HG02943 (cell line): ENCODE measurements around the gene SLC11A1.

Experiments
- ATAC-seq: cut with Tn5 transposase; IDR thresholded peaks from one replicate; pipeline ENCODE4 v1.9.1; 2021; ENCODE audit warnings: mild to moderate bottlenecking, low read depth, moderate library complexity; ENCODE audit not compliant: unreplicated experiment

The SLC11A1 gene

GRCh38 chr2:218402911-218403411, 20.9 kb downstream of the SLC11A1 start:
- no peak for ATAC-seq

- no peak for ATAC-seq
Measured at GRCh38 chr2:218403810-218404209, 21.7 kb downstream of the SLC11A1 start.

- no peak for ATAC-seq
Measured at GRCh38 chr2:218404351-218405085, 22.4 kb downstream of the SLC11A1 start.

GRCh38 chr2:218405086-218405745, 23.1 kb downstream of the SLC11A1 start:
- no peak for ATAC-seq

- ATAC-seq = peak; percentile 21
Measured at GRCh38 chr2:218405746-218406208, 23.7 kb downstream of the SLC11A1 start.

GRCh38 chr2:218406209-218406948, 24.3 kb downstream of the SLC11A1 start:
- ATAC-seq = peak; percentile 57

GRCh38 chr2:218406949-218407618, 25.0 kb downstream of the SLC11A1 start:
- ATAC-seq = no peak

GRCh38 chr2:218407717-218408116, 25.6 kb downstream of the SLC11A1 start:
- ATAC-seq = no peak

GRCh38 chr2:218418321-218418716, 36.2 kb downstream of the SLC11A1 start:
- ATAC-seq = no peak

- ATAC-seq = no peak
Measured at GRCh38 chr2:218418717-218419458, 36.8 kb downstream of the SLC11A1 start, which contains the start of gene VIL1. TSS of gene VIL1 (plus strand) at chr2:218419123. CDS start at chr2:218423779, 4,656 bp downstream.

GRCh38 chr2:218419630-218420216, 37.6 kb downstream of the SLC11A1 start:
- no peak for ATAC-seq

- ATAC-seq = no peak
Measured at GRCh38 chr2:218421027-218421426, 39.0 kb downstream of the SLC11A1 start.

GRCh38 chr2:218422403-218423086, 40.5 kb downstream of the SLC11A1 start:
- no peak for ATAC-seq

- no peak for ATAC-seq
Measured at GRCh38 chr2:218423584-218423983, 41.5 kb downstream of the SLC11A1 start.

GRCh38 chr2:218425531-218425930, 43.5 kb downstream of the SLC11A1 start:
- no peak for ATAC-seq

GRCh38 chr2:218427741-218428140, 45.7 kb downstream of the SLC11A1 start:
- no peak for ATAC-seq

GRCh38 chr2:218428846-218429558, 46.9 kb downstream of the SLC11A1 start:
- ATAC-seq = no peak
